K562 (cell line): Measurements from ENCODE around the gene SHISA8. TPM values are rescaled to one million over a fixed set of nuclear protein-coding genes. Genes with fewer than 3 reads are reported as not detected.
A peak's percentile ranks its signal among the peaks of the same experiment; 100 is the strongest.

Experiments used
- ATAC-seq: fragments of 200-7000 bp; cut with Tn5 transposase; 3 replicates; pipeline ENCODE4 v1.9.1; 2020; ENCODE audit warnings: moderate library complexity
- BruUV-seq: library from RNA; stranded (reverse); fragments of 400-500 nt; replicated peaks from 2 replicates; lab custom pipeline; 2021; lab: Mats Ljungman, UMichigan
- CTCF ChIA-PET: fragments of 300-600 bp; formaldehyde crosslinking; extraction: SDS; loops from one replicate; lab custom pipeline; 2021; ENCODE audit warnings: low intra/inter-chr PET ratio; lab: Yijun Ruan, JAX
- POLR2A ChIA-PET: fragments of 300-600, 350-650 bp; sonication (Branson Sonifier 250); formaldehyde crosslinking; extraction: SDS; loops from one replicate; lab custom pipeline; 2021; ENCODE audit warnings: antibody characterized with exemption, inconsistent platforms; lab: Yijun Ruan, JAX
- DNase-seq, 4 experiments: peaks; one replicate each; pipeline versions ENCODE4 v3.0.0 to v3.0.0-alpha.2; 2011 to 2018; ENCODE audit warnings: low spot score in 3 of 4, mixed read lengths in 3 of 4; ENCODE audit errors: extremely low read depth in 1 of 4
- FAIRE-seq: peaks from 2 replicates; lab custom pipeline; 2011; peaks lifted over from hg19 to GRCh38; lab: Jason Lieb, UNC
- H2AFZ ChIP-seq: 2 replicates; pipeline ENCODE4 v1.6.0; 2011; ENCODE audit warnings: low read depth, low read length, control low read depth, inconsistent platforms
- H3K27ac ChIP-seq: fragments of 200-600 bp; 3 replicates; pipeline ENCODE4 v1.8.0; 2011; ENCODE audit warnings: low read depth, mild to moderate bottlenecking, control low read depth, inconsistent platforms, low read length, moderate library complexity, mixed read lengths; ENCODE audit errors: extremely low read depth
- H3K27me3 ChIP-seq, 2 experiments: fragments of 300-600 bp in 1 of 2; 2 replicates in 1 of 2; 3 replicates in 1 of 2; pipeline versions ENCODE4 v1.6.0 to v1.8.0; 2011; ENCODE audit warnings: inconsistent platforms in 2 of 2, low read length in 2 of 2, mild to moderate bottlenecking in 1 of 2, mixed read lengths in 1 of 2, moderate library complexity in 1 of 2; ENCODE audit not compliant: control insufficient read depth in 2 of 2, insufficient read depth in 2 of 2
- H3K36me3 ChIP-seq: fragments of 300-600 bp; 3 replicates; pipeline ENCODE4 v1.8.0; 2011; ENCODE audit warnings: mild to moderate bottlenecking, low read length, inconsistent platforms; ENCODE audit not compliant: control insufficient read depth, insufficient read depth
- H3K4me1 ChIP-seq, 2 experiments: fragments of 200-600 bp in 1 of 2; replicated peaks in 1 of 2; 2 replicates in 1 of 2; 3 replicates in 1 of 2; pipeline versions ENCODE4 v1.5.1 to v1.8.0; 2011; ENCODE audit warnings: inconsistent platforms in 2 of 2, low read length in 2 of 2, mild to moderate bottlenecking in 1 of 2, mixed read lengths in 1 of 2, moderate library complexity in 1 of 2; ENCODE audit not compliant: control insufficient read depth in 2 of 2, insufficient read depth in 2 of 2
- H3K4me2 ChIP-seq: 2 replicates; pipeline ENCODE4 v1.6.1; 2011; ENCODE audit warnings: low read length, control low read depth, inconsistent platforms, mixed read lengths; ENCODE audit not compliant: insufficient read depth
- H3K4me3 ChIP-seq: fragments of 200-600 bp; sonication (generic), shearing (Covaris generic); 2 replicates; pipeline ENCODE4 v1.5.1; 2016; ENCODE audit warnings: control low read depth, inconsistent platforms
- H3K79me2 ChIP-seq: fragments of 200-600 bp; 3 replicates; pipeline ENCODE4 v1.8.0; 2011; ENCODE audit warnings: low read length, inconsistent platforms; ENCODE audit not compliant: control insufficient read depth, insufficient read depth
- H3K9ac ChIP-seq, 2 experiments: 2 replicates each; pipeline versions ENCODE4 v1.6.0 to v1.6.1; 2011; ENCODE audit warnings: low read depth in 2 of 2, low read length in 2 of 2, control low read depth in 1 of 2, inconsistent platforms in 1 of 2, mild to moderate bottlenecking in 1 of 2, mixed read lengths in 1 of 2; ENCODE audit not compliant: insufficient read depth in 1 of 2
- H3K9me1 ChIP-seq: one replicate; pipeline ENCODE4 v1.6.0; 2011; ENCODE audit warnings: inconsistent platforms, mild to moderate bottlenecking, low read length, moderate library complexity; ENCODE audit not compliant: control insufficient read depth, insufficient read depth
- H3K9me3 ChIP-seq: replicated peaks from 2 replicates; pipeline ENCODE4 v1.5.1; 2011; ENCODE audit warnings: low read depth, low read length, inconsistent platforms; ENCODE audit not compliant: control insufficient read depth, insufficient read depth
- H4K20me1 ChIP-seq: replicated peaks from 2 replicates; pipeline ENCODE4 v1.6.1; 2011; ENCODE audit warnings: low read length, inconsistent platforms, mixed read lengths; ENCODE audit not compliant: control insufficient read depth, insufficient read depth
- CBX2 ChIP-seq: fragments of 200-600 bp; sonication (generic); IDR thresholded peaks from one replicate; pipeline ENCODE4 v1.6.1; 2012; ENCODE audit warnings: mild to moderate bottlenecking, low read length, inconsistent platforms; ENCODE audit not compliant: insufficient read depth, poor library complexity, severe bottlenecking
- CC2D1A ChIP-seq: fragments of 450-650 bp; IDR thresholded peaks from 2 replicates; pipeline ENCODE4 v1.6.1; 2017; ENCODE audit warnings: mild to moderate bottlenecking
- COPS2 ChIP-seq: fragments of 450-650 bp; conservative IDR thresholded peaks from 2 replicates; pipeline ENCODE4 v1.6.1; 2016; ENCODE audit warnings: mild to moderate bottlenecking, moderate library complexity
- CREM ChIP-seq: IDR thresholded peaks from 2 replicates; pipeline ENCODE4 v1.6.1; 2014; ENCODE audit warnings: antibody characterized with exemption, low read depth
- FOXA1 ChIP-seq: fragments of 450-650 bp; IDR thresholded peaks from 2 replicates; pipeline ENCODE4 v1.6.1; 2016; ENCODE audit warnings: mild to moderate bottlenecking, borderline replicate concordance
- KAT7 ChIP-seq: sonication (generic); formaldehyde crosslinking; IDR thresholded peaks from 2 replicates; pipeline ENCODE4 v1.8.0; 2022; ENCODE audit warnings: missing genetic modification reagents, mild to moderate bottlenecking, borderline replicate concordance
- KDM2B ChIP-seq: fragments of 250-450 bp; sonication (Bioruptor Pico); IDR thresholded peaks from 2 replicates; pipeline ENCODE4 v1.8.0; 2021; ENCODE audit warnings: mild to moderate bottlenecking, moderate library complexity
- MAZ ChIP-seq, 2 experiments: fragments of 450-650 bp in 1 of 2; sonication (generic) in 1 of 2; formaldehyde crosslinking; IDR thresholded peaks in 1 of 2; conservative IDR thresholded peaks in 1 of 2; 2 replicates each; pipeline versions ENCODE4 v1.4.0 to v1.5.0; 2020; ENCODE audit warnings: mild to moderate bottlenecking in 1 of 2, missing genetic modification reagents in 1 of 2
- MYC ChIP-seq, 2 experiments: fragments of 250-450 bp in 1 of 2; sonication (Bioruptor Pico) in 1 of 2; IDR thresholded peaks; 2 replicates each; pipeline versions ENCODE4 v1.5.1 to v1.6.1; 2012 to 2021; ENCODE audit warnings: low read depth in 2 of 2, borderline replicate concordance in 1 of 2, improper control_type of control experiment in 1 of 2, low read length in 1 of 2, mild to moderate bottlenecking in 1 of 2, moderate library complexity in 1 of 2
- PCBP1 ChIP-seq: fragments of 200-400 bp; formaldehyde crosslinking; IDR thresholded peaks from 2 replicates; pipeline ENCODE4 v1.6.1; 2018; ENCODE audit warnings: mild to moderate bottlenecking, low read depth, low read length; ENCODE audit not compliant: poor library complexity, severe bottlenecking
- PHF20 ChIP-seq: fragments of 450-650 bp; IDR thresholded peaks from 2 replicates; pipeline ENCODE4 v1.6.1; 2018; ENCODE audit not compliant: partially characterized antibody
- RB1 ChIP-seq: fragments of 450-650 bp; IDR thresholded peaks from 2 replicates; pipeline ENCODE4 v1.6.1; 2017; ENCODE audit warnings: low read depth, mild to moderate bottlenecking
- RNF2 ChIP-seq: sonication (generic); IDR thresholded peaks from 2 replicates; pipeline ENCODE4 v1.6.1; 2016
- WGBS: fragments of 100-300 bp; shearing (Covaris generic); methylation state at CpG from one replicate; pipeline ENCODE4 v1.1.6; 2016; ENCODE audit warnings: low coverage, mixed read lengths; ENCODE audit not compliant: insufficient coverage; ENCODE audit errors: missing lambda C conversion rate; 5-methylcytosine and 5-hydroxymethylcytosine counted together
- in situ Hi-C: fragments of 300-500 bp; cut with MboI; formaldehyde crosslinking; loops from 4 replicates; pipeline ENCODE4 v1.15.0; 2018; ENCODE audit warnings: inconsistent platforms, mixed read lengths
- intact Hi-C: fragments of 100-400 bp; cut with micrococcal nuclease; formaldehyde crosslinking; loops from 2 replicates; pipeline ENCODE4 v1.14.2; 2022
- polyA plus RNA-seq, 8 experiments: library from polyadenylated mRNA; depleted of rRNA in 4 of 8; stranded (reverse) in 5 of 8; unstranded in 3 of 8; fragments of >200 nt; fragmentation: Nextera tagmentation in 2 of 8; fragmentation: Illumina TruSeq in 1 of 8; extraction: Ambion mirVana in 2 of 8; extraction: Trizol in 1 of 8; gene quantifications; 2 replicates each; pipeline versions ENCODE4 v1.2.1 to v1.2.3, GENCODE V29; 2011 to 2014; ENCODE audit warnings: inconsistent platforms in 1 of 8, missing spikeins in 1 of 8
- total RNA-seq, 7 experiments: library from RNA; depleted of rRNA in 6 of 7; stranded (reverse); fragments of >200 nt in 6 of 7; fragmentation: Illumina TruSeq in 2 of 7; extraction: Trizol in 2 of 7; gene quantifications; 2 replicates each; pipeline versions ENCODE4 v1.2.1 to v1.2.3, GENCODE V29; 2011 to 2021; ENCODE audit warnings: low replicate concordance in 1 of 7
- TF ChIP-seq, protein P1 (sequence below): sonication (generic); formaldehyde crosslinking; IDR thresholded peaks from 2 replicates; pipeline ENCODE4 v1.8.1; 2023; ENCODE audit warnings: mild to moderate bottlenecking, missing genetic modification reagents, moderate library complexity
- TF ChIP-seq, protein P2 (sequence below): IDR thresholded peaks from 3 replicates; pipeline ENCODE4 v1.6.1; 2011; ENCODE audit warnings: borderline replicate concordance, mild to moderate bottlenecking; ENCODE audit not compliant: insufficient read length, insufficient read depth
- TF ChIP-seq, protein P3 (sequence below), 3 experiments: IDR thresholded peaks in 2 of 3; conservative IDR thresholded peaks in 1 of 3; 2 replicates each; pipeline ENCODE4 v1.5.1; 2011 to 2012; ENCODE audit warnings: low read length in 3 of 3, mild to moderate bottlenecking in 3 of 3, control low read depth in 2 of 3, improper control_type of control experiment in 1 of 3, inconsistent platforms in 1 of 3, low read depth in 1 of 3, mixed read lengths in 1 of 3, moderate library complexity in 1 of 3; ENCODE audit not compliant: insufficient read depth in 2 of 3

Gene SHISA8
- total and polyA plus RNA-seq, 9 of the 15 experiments (the other 6 are each of a cell fraction or from before 2014, with no cell fraction given): 0.07 to 3.3 (median 1.1) TPM; not detected in 4

DNA sequence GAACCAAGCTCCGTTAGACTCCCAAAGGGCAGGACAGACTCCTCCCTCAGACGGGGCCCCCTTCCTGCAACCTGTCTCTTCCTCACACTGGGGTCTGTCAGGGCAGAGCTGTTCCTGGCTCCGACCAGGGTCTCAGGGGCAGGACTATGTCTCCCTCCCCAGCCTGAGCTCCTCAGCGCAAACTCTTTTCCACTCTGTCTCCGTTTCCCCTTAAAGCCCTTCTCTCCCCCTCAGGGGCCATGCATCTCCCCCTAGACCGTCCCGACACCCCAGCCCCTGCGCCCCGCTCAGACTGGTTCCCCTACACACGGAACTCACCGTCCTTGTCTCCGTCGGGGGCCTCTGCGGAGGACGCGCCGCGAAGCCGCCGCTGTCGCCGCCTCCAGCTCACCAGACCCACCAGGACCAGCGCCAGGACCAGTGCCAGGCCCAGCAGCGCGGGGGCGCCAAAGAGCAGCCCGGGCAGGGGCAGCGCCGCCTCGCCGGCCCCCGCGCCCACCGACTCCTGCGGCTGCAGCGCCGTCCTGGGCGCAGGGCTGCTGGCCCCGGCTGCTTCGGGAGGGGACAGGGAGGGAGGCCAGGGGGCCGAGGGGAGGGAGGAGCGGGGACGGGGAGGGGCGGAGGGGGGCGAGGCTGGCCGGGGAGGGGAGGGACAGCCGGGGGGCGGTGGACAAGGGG, 11.0 kb upstream of the SHISA8 start:
- DNase-seq (peak; percentile 74 to 78 (median 77)), FAIRE-seq (no peak), ATAC-seq (peak; percentile 87)
- no peaks in the 10 kb centered on the region for H3K36me3 ChIP-seq
- CTCF ChIA-PET: no interaction called here
- H2AFZ ChIP-seq: peak overlapping the region; percentile 66
- peak overlapping the region; percentile 42 for H3K4me3 ChIP-seq
- H3K9ac ChIP-seq: peak overlapping the region; percentile 56 to 86; a peak in 3 of 4 replicates
- no TSS peak for BruUV-seq
- H3K27me3 ChIP-seq: no peaks in the 10 kb centered on the region
- no peaks in the 10 kb centered on the region for H3K79me2 ChIP-seq
- WGBS: 6% methylated on average over 22 of the region's 48 CpGs
- no peaks in the 10 kb centered on the region for H3K9me1 ChIP-seq
- peaks cover 6 to 57% of the 10 kb centered on the region in 2 experiments; a peak in 4 of 5 replicates for H3K4me1 ChIP-seq
- H4K20me1 ChIP-seq: no peaks in the 10 kb centered on the region
- intact Hi-C loops (no loop called here), in situ Hi-C loops (no loop called here)
- no peak overlapping the region for H3K27ac ChIP-seq
- H3K9me3 ChIP-seq: no peaks in the 10 kb centered on the region
- H3K4me2 ChIP-seq: peak overlapping the region; percentile 69
- POLR2A ChIA-PET: interaction anchor here (0.6 to 1.7 kb wide), 5 partner anchors 9 to 71 kb away, joined by 3 to 5 read pairs (median 3); no protein-coding TSS in a partner anchor
- TF ChIP-seq FOXA1: no peak
- TF ChIP-seq, protein P1, sequence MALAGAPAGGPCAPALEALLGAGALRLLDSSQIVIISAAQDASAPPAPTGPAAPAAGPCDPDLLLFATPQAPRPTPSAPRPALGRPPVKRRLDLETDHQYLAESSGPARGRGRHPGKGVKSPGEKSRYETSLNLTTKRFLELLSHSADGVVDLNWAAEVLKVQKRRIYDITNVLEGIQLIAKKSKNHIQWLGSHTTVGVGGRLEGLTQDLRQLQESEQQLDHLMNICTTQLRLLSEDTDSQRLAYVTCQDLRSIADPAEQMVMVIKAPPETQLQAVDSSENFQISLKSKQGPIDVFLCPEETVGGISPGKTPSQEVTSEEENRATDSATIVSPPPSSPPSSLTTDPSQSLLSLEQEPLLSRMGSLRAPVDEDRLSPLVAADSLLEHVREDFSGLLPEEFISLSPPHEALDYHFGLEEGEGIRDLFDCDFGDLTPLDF (CRISPR knock-in tag): no peak
- TF ChIP-seq COPS2: no peak
- TF ChIP-seq, protein P2, sequence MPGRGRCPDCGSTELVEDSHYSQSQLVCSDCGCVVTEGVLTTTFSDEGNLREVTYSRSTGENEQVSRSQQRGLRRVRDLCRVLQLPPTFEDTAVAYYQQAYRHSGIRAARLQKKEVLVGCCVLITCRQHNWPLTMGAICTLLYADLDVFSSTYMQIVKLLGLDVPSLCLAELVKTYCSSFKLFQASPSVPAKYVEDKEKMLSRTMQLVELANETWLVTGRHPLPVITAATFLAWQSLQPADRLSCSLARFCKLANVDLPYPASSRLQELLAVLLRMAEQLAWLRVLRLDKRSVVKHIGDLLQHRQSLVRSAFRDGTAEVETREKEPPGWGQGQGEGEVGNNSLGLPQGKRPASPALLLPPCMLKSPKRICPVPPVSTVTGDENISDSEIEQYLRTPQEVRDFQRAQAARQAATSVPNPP: no peak
- peak; percentile 30; the same call in 1 of the 2 replicates for TF ChIP-seq CREM
- TF ChIP-seq KAT7: peak; percentile 71; the same call in 1 of the 2 replicates
- TF ChIP-seq RNF2: no peak; the same call in 1 of the 2 replicates
- TF ChIP-seq, protein P3, sequence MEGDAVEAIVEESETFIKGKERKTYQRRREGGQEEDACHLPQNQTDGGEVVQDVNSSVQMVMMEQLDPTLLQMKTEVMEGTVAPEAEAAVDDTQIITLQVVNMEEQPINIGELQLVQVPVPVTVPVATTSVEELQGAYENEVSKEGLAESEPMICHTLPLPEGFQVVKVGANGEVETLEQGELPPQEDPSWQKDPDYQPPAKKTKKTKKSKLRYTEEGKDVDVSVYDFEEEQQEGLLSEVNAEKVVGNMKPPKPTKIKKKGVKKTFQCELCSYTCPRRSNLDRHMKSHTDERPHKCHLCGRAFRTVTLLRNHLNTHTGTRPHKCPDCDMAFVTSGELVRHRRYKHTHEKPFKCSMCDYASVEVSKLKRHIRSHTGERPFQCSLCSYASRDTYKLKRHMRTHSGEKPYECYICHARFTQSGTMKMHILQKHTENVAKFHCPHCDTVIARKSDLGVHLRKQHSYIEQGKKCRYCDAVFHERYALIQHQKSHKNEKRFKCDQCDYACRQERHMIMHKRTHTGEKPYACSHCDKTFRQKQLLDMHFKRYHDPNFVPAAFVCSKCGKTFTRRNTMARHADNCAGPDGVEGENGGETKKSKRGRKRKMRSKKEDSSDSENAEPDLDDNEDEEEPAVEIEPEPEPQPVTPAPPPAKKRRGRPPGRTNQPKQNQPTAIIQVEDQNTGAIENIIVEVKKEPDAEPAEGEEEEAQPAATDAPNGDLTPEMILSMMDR (IDR thresholded peaks at IDR 0.05 in 2 of 3, conservative IDR thresholded peaks at IDR 0.05 in 1 of 3; ENCODE audit: insufficient read depth in 2 of 3, low read depth in 1 of 3, low read length in 3 of 3): peak; percentile 59 to 89 (median 65)
- TF ChIP-seq KDM2B (CRISPR knock-in tag): no peak
- TF ChIP-seq PCBP1: peak; percentile 47
- TF ChIP-seq MAZ (CRISPR knock-in tag; conservative IDR thresholded peaks at IDR 0.05 in 1 of 2, IDR thresholded peaks at IDR 0.05 in 1 of 2): peak in 1 of 2 experiments; percentile 33; a peak in 1 of 4 replicates
- 0 out of 2 replicates have a peak, but pooled peaks have one; percentile 17 for TF ChIP-seq MYC (IDR thresholded peaks at IDR 0.05; ENCODE audit: low read depth, low read length)
- no peak for TF ChIP-seq MYC (CRISPR knock-in tag; IDR thresholded peaks at IDR 0.05; ENCODE audit: borderline replicate concordance, low read depth)
- no peak for TF ChIP-seq CC2D1A
- TF ChIP-seq PHF20: no peak
- TF ChIP-seq CBX2: no peak
- TF ChIP-seq RB1: peak; percentile 74
